ELF-1 (cell line): ENCODE results near the gene TRAPPC2B.
"Not testable (repeated sequence)": the region's sequence is repeated elsewhere in the genome, so short reads cannot be mapped to it uniquely, and the experiment has no call there.

ENCODE experiments used
- DNase-seq: peaks from one replicate; pipeline ENCODE4 v3.0.0-alpha.2; 2016; ENCODE audit warnings: low read depth, low spot score

Gene TRAPPC2B

DNA sequence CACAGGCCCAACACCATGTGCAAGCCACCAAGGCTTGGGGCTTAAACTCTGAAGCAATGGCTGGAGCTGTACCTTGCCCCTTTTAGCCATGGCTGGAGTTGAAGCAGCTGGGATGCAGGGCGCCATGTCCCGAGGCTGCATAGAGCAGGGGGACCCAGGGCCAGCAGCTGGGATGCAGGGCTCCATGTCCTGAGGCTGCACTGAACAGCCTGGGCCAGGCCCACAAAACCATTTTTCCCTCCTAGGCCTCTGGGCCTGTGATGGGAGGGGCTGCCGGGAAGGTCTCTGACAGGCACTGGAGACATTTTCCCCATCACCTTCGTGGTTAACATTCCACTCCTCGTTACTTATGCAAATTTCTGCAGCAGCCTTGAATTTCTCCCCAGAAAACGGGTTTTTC lies 10.8 kb downstream of the TRAPPC2B start:
- no peak for DNase-seq

DNA sequence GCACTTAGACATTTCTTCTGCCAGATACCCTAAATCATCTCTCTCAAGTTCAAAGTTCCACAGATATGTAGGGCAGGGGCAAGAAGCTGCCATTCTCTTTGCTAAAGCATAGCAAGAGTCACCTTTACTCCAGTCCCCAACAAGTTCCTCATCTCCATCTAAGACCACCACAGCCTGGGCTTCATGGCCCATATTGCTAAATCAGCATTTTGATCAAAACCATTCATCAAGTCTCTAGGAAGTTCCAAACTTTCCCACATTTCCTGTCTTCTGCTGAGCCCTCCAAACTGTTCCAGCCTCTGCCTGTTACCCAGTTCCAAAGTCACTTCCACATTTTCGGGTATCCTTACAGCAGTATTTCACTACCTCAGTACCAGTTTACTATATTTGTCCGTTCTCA lies 11.3 kb downstream of the TRAPPC2B start:
- DNase-seq = not testable (repeated sequence)

DNA sequence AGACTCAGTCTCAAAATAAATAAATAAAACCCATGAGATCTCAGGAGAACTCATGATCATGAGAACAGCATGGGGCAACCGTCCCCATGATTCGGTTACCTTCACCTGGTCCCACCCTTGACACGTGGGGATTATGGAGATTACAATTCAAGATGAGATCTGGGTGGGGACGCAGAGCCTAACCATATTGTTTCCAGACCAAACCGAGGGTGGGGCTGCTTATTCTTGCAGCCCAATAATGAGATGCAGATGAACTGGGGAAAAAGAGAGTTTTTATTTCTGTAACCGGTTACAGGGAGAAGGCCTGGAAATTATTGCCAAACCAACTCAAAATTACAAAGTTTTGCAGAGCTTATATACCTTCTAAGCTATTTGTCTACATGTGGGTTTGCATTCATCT lies 12.8 kb downstream of the TRAPPC2B start:
- no peak for DNase-seq

DNA sequence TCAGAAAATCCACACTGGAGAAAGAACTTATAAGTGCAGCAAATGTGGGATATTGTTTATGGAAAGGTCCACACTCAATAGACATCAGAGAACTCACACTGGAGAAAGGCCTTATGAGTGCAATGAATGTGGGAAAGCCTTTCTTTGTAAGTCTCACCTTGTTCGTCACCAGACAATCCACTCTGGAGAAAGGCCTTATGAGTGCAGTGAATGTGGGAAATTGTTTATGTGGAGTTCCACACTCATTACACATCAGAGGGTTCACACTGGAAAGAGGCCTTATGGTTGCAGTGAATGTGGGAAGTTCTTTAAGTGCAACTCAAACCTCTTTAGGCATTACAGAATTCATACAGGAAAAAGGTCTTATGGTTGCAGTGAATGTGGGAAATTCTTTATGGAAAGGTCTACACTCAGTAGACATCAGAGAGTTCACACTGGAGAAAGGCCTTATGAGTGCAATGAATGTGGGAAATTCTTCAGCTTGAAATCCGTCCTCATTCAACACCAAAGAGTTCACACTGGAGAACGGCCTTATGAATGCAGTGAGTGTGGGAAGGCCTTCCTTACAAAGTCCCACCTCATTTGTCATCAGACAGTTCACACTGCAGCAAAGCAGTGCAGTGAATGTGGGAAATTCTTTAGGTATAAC lies 14.3 kb downstream of the TRAPPC2B start:
- DNase-seq = no peak

DNA sequence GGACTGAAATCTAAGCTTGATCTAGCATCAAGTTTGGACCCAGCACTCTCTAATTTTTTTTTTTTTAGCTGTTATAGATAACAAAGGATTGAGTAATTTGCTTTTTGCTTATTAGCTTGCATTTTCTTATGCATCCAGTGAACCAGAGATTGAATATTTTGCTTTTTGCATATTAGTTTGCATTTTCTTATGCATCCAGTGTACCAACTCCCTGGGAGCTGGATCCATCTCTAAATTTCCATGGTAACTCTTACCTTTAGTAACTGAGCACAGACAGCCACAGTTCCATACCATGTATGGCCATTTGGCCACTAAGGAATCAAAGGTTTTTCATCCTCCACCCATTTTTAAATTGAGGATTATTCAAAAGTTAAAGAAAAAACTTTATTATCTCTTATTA lies 17.6 kb downstream of the TRAPPC2B start:
- no peak for DNase-seq

DNA sequence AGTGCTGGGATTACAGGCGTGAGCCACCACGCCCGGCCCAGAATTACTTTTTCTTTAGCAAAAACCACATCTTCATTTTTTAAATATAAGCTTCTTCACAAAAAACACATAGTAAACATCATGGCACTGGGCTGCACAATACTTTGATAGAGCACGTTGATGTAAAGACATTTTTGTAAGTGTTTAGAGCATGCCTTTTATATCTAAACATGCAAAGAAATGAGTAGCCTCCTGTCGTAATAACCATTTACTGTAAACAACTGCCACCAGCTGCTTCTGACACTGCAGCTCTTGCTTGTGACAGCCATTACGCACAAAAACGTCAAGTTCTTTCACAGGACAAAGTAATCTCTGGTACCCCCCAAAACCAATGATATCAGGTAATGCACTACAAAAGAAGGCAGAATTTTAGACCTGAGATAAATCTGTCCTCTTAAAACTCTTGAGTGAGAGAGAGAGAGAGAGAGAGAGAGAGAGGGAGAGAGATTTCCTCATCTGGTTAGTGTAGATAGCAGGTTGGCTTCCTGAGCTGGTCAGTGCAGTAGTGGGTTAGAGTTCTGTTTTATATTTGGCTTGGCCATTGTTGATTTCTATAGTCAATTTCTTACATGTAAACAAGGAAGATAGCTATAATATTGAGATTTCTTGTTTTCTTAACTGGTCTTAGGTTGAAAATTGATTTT lies 19.6 kb downstream of the TRAPPC2B start:
- DNase-seq = no peak

DNA sequence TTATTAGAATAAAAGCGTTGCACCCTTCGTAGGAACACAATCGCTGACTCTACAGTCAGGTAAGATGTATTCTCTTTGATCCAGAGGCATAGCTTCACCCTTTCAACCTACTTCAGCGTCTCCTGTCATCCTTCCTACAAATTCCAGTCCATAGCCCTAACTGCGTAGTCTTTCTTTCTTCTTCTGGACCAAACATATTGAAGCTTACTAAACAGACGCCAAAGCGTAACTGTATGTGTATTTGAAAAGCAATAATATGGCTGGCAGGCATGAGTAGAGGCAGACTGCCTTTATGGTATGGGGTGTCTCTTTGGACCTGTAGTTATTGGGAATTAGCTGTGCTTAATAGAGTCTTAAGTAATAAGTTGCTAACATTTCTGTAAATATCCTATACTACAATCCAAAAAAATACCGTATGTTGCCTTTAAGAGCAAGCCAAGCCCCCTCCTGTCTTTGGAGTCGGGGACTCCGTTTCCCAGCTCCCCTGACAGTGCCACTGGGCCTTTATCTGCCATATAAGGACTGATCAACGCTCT lies 25.9 kb downstream of the TRAPPC2B start:
- no peak for DNase-seq

DNA sequence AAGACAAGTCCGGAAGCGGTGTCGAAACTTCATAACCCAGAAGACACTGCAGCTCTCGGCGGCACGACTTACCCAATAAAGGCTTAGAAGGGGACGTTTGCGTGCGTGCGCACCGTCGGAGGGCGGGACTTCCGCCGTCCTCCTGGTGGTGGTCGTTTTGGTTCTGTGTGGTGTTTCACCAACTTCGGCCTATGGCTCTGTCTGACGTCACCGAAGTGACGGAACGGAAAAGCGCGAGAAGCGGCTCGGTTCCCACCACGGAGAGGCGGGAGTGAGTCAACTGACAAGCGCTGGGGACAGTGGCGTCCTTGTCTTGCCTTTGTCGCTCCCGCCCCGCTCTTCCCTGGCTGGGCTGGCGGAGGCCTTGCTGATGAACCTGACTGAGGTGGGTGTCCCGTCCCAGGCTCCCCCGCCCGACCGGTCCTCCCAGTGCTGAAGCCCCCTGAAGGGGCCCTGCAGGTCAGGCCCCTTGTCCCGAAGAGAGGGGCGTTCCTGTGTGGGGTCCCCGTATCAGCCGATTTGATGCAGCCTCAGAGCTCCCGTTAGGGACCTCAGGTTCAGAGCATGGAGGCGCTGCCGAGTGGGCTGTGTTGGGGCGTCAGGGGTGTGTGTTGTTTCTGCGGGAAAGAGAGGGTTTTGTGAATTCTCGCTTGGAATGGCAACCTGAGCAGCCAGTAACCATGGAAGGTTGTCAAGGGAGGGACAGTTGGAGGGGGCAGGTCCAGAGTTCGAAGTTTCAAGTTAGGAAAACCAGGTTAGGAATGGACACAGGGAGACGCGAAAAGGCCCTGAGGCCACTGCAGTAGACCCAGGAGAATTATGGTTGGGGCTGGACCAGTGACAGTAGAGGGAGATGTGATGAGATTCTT lies 26.6 kb downstream of the TRAPPC2B start, which contains the start of gene ZNF548:
Gene ZNF548, plus strand, starts transcription at position 125 of the 869 bp plus-strand sequence. Its CDS starts 246 bp downstream, at position 371.
- peak; percentile 100 for DNase-seq

DNA sequence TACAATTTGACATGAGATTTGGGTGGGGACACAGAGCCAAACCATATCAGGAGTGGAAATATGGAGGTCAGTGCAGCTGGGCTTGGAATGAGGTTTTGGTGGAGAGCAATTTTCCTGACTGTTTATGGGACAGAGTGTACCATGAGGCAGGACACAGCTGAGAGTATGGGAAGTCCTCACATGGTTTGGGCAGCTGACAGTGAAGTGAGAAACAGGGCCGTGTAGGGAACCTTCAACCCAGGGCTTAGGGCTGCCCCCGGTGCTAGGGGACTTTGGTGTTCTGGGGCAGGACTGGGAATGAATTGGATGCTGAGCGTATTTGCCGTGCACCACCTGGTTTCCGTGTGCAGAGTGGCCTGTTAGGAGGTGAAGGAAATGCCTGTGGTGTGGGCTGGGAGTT lies 32.4 kb downstream of the TRAPPC2B start:
- DNase-seq = no peak

DNA sequence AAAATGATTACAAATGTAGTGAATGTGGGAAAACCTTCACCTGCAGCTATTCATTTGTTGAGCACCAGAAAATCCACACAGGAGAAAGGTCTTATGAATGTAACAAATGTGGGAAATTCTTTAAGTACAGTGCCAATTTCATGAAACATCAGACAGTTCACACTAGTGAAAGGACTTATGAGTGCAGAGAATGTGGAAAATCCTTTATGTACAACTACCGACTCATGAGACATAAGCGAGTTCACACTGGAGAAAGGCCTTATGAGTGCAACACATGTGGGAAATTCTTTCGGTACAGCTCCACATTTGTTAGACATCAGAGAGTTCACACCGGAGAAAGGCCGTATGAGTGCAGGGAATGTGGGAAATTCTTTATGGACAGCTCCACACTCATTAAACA lies 35.5 kb downstream of the TRAPPC2B start:
- no peak for DNase-seq

DNA sequence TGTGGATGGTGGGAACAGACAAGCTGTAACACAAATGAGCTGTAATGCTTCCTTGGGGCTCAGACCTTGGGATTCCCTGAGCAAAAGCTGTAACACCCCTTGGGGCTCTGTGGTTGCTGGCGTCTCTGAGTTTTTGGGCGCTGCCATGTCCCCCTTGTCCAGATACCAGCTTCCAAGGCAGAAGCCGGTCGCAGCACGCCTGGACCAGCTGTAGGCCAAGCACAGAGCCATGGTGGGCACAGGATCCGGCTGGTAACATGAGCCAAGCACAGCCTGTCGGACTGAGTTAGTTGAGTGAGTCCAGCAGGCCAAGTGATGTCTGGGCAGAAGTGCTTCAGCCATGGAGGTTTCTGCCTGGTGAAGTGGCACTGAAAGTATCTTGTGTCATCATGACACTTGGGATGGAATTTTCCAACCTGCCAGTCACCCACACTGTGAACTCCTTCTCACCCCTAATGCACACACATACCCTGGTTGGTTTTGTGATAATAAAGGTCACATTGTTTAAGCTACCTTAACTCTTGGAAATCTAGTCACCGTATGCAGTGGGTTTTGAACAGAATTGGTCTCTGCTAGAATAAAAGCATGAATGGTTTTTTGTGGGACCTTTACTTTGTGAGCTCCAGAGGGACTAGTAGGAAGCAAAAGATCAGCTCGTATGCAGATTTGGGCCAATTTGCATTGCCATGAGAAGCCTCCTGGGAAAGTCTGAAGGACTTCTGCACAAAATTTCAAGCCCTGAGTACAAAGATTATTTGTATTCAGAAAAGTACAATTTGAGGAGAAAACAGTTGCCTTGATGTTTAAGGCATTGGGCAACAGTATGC lies 40.6 kb downstream of the TRAPPC2B start:
- no peak for DNase-seq

DNA sequence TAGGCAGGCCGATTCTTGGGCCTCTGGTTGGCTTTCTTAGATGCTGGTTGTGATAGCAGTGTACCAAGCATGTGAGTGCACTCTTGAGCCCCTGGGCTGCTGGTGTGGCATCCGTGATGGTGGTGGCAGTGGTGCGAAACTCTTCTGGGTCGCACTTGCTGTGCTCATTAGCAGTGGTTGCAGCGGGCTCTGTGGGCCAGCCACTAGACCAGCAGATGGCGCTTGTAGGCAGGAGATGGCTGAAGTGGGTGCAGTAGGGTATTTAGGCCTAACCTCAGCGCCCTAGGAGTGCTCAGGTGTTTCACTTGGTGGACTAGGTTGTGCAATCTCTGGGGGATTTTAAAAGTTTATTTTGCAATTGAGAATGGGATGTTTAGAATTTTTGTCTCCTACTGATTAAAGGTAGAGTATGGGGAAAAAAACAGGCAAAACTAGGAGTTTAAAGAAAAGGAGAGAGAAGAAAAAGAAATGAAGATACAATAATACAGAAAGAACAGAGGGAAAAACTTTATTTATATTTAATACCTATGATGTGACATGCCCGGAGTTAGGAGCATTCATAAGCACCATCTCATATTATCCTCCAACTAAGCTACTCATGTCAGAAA lies 43.3 kb downstream of the TRAPPC2B start:
- DNase-seq = peak; percentile 87

DNA sequence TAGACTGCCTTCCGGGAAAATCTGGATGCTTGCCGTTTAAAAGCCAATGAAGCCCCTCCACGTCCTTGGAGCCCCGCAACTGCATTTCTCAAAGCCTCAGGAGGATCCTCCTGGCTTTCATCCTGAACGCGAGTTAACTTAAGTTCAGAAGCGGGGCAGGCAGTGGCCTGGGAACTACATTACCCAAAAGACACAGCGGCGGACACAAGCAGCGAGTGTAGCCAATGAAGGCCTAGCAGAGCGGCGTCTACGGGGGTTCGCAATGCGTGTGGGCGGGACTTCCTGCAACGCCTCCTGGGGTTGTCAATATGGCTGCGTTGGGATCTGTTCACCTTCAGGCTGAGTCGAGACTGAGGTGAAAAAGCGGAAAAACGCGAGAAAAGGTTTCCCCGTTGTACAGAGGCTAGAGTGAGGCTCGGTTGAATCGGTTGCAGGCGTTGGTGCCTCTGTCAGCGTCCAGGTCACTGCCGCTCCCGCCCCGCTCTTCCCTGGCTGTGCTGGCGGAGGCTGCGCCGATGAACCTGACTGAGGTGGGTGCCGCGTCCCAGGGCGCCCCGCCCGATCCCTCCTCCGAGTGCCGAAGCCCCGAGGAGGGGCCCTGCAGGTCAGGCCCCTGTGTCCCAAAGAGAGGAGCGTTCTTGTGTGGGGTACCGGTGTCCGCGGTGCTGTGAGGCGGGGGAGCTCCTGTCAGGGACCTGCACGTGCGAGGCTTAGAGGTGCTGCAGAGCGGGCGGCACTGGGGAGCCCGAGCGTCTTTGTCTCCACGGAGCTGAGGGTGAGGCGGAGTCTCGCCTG lies 47.7 kb downstream of the TRAPPC2B start, which contains the start of gene ZNF17:
Gene ZNF17, plus strand, starts transcription at position 285 of the 795 bp plus-strand sequence. CDS start 2,455 bp downstream, outside the sequence.
- DNase-seq = peak; percentile 93
